DND-41 (cell line): ENCODE measurements around the gene UGT1A6.

Experiments used
- ATAC-seq: fragments of 200-7000 bp; cut with Tn5 transposase; 3 replicates; pipeline ENCODE4 v1.9.1; 2021; ENCODE audit warnings: low read depth; ENCODE audit not compliant: insufficient read depth
- DNase-seq: peaks from one replicate; pipeline ENCODE4 v3.0.0-alpha.2; 2020
- H2AFZ ChIP-seq: 2 replicates; pipeline ENCODE4 v1.6.0; 2012; ENCODE audit warnings: low read depth, low read length
- H3K27ac ChIP-seq: 2 replicates; pipeline ENCODE4 v1.5.1; 2012; ENCODE audit warnings: low read length, inconsistent platforms
- H3K27me3 ChIP-seq: fragments of 200-600 bp; sonication (generic); 2 replicates; pipeline ENCODE4 v1.6.0; 2012; ENCODE audit warnings: low read length, mild to moderate bottlenecking, inconsistent platforms; ENCODE audit not compliant: insufficient read depth, poor library complexity
- H3K36me3 ChIP-seq: 2 replicates; pipeline ENCODE4 v1.5.1; 2012; ENCODE audit warnings: low read length, inconsistent platforms; ENCODE audit not compliant: insufficient read depth
- H3K4me1 ChIP-seq: 2 replicates; pipeline ENCODE4 v1.5.1; 2012; ENCODE audit warnings: mild to moderate bottlenecking, low read length; ENCODE audit not compliant: insufficient read depth
- H3K4me2 ChIP-seq: 2 replicates; pipeline ENCODE4 v1.6.0; 2012; ENCODE audit warnings: mild to moderate bottlenecking, moderate library complexity, low read length, inconsistent platforms; ENCODE audit not compliant: insufficient read depth
- H3K4me3 ChIP-seq, 2 experiments: fragments of 200-600 bp in 1 of 2; shearing (Covaris generic) in 1 of 2; 2 replicates each; pipeline ENCODE4 v1.5.1; 2012 to 2016; ENCODE audit warnings: inconsistent platforms in 2 of 2, low read length in 2 of 2, mild to moderate bottlenecking in 2 of 2, low read depth in 1 of 2, moderate library complexity in 1 of 2
- H3K79me2 ChIP-seq: 2 replicates; pipeline ENCODE4 v1.6.0; 2012; ENCODE audit warnings: low read length, inconsistent platforms; ENCODE audit not compliant: insufficient read depth
- H3K9ac ChIP-seq: 2 replicates; pipeline ENCODE4 v1.6.0; 2012; ENCODE audit warnings: low read depth, mild to moderate bottlenecking, inconsistent platforms, low read length, moderate library complexity
- H3K9me3 ChIP-seq: 2 replicates; pipeline ENCODE4 v1.5.1; 2012; ENCODE audit warnings: low read length, moderate library complexity, mild to moderate bottlenecking, inconsistent platforms; ENCODE audit not compliant: insufficient read depth, severe bottlenecking
- H4K20me1 ChIP-seq: 2 replicates; pipeline ENCODE4 v1.6.0; 2012; ENCODE audit warnings: low read length; ENCODE audit not compliant: insufficient read depth
- CTCF ChIP-seq: IDR thresholded peaks from 2 replicates; pipeline ENCODE4 v1.5.1; 2012; ENCODE audit warnings: borderline replicate concordance, low read length, moderate library complexity, mild to moderate bottlenecking; ENCODE audit not compliant: poor library complexity, severe bottlenecking; ENCODE audit errors: extremely low read depth
- EZH2 ChIP-seq: IDR thresholded peaks from 3 replicates; pipeline ENCODE4 v1.6.1; 2012; ENCODE audit warnings: borderline replicate concordance, low read depth, mild to moderate bottlenecking, moderate library complexity, low read length, inconsistent platforms; ENCODE audit not compliant: severe bottlenecking

UGT1A6 gene

GRCh38 chr2:233816771-233817170, 124.1 kb downstream of the UGT1A6 start:
- no peak overlapping the region for H2AFZ ChIP-seq
- ATAC-seq, result no peak
- no peak overlapping the region for H3K9ac ChIP-seq
- DNase-seq, result no peak
- TF ChIP-seq CTCF, result no peak
- no peak for TF ChIP-seq EZH2
- no peak overlapping the region for H3K4me3 ChIP-seq
- no peak overlapping the region for H3K4me2 ChIP-seq
- H3K36me3 ChIP-seq, result no peaks in the 10 kb centered on the region
- no peaks in the 10 kb centered on the region for H3K4me1 ChIP-seq
- no peaks in the 10 kb centered on the region for H3K9me3 ChIP-seq
- no peaks in the 10 kb centered on the region for H3K79me2 ChIP-seq
- H3K27ac ChIP-seq, result no peak overlapping the region
- peaks cover 8% of the 10 kb centered on the region for H3K27me3 ChIP-seq
- H4K20me1 ChIP-seq, result no peaks in the 10 kb centered on the region

GRCh38 chr2:233817361-233817911, 124.7 kb downstream of the UGT1A6 start:
- no peak overlapping the region for H3K9ac ChIP-seq
- no peak overlapping the region for H3K27ac ChIP-seq
- no peak for DNase-seq
- H2AFZ ChIP-seq, result no peak overlapping the region
- peaks cover 5% of the 10 kb centered on the region for H3K27me3 ChIP-seq
- no peak for ATAC-seq
- H3K36me3 ChIP-seq, result no peaks in the 10 kb centered on the region
- no peaks in the 10 kb centered on the region for H3K4me1 ChIP-seq
- H3K9me3 ChIP-seq, result no peaks in the 10 kb centered on the region
- TF ChIP-seq EZH2, result no peak
- no peak for TF ChIP-seq CTCF
- no peaks in the 10 kb centered on the region for H4K20me1 ChIP-seq
- no peaks in the 10 kb centered on the region for H3K79me2 ChIP-seq
- H3K4me3 ChIP-seq, result no peak overlapping the region
- H3K4me2 ChIP-seq, result no peak overlapping the region

- ATAC-seq (no peak), DNase-seq (no peak)
- H3K27ac ChIP-seq, result no peak overlapping the region
- no peak overlapping the region for H2AFZ ChIP-seq
- no peaks in the 10 kb centered on the region for H4K20me1 ChIP-seq
- peaks cover 5% of the 10 kb centered on the region for H3K27me3 ChIP-seq
- no peak overlapping the region for H3K4me3 ChIP-seq
- no peak for TF ChIP-seq EZH2
- no peak for TF ChIP-seq CTCF
- H3K4me2 ChIP-seq, result no peak overlapping the region
- H3K9me3 ChIP-seq, result no peaks in the 10 kb centered on the region
- no peaks in the 10 kb centered on the region for H3K4me1 ChIP-seq
- H3K36me3 ChIP-seq, result no peaks in the 10 kb centered on the region
- H3K9ac ChIP-seq, result no peak overlapping the region
- no peaks in the 10 kb centered on the region for H3K79me2 ChIP-seq
Observed at GRCh38 chr2:233817995-233818638, 125.4 kb downstream of the UGT1A6 start.
